ENCODE data around the gene ATL3. TPM values are rescaled to one million over a fixed set of nuclear protein-coding genes. Genes with fewer than 3 reads are reported as not detected.

ATL3 gene, protein sequence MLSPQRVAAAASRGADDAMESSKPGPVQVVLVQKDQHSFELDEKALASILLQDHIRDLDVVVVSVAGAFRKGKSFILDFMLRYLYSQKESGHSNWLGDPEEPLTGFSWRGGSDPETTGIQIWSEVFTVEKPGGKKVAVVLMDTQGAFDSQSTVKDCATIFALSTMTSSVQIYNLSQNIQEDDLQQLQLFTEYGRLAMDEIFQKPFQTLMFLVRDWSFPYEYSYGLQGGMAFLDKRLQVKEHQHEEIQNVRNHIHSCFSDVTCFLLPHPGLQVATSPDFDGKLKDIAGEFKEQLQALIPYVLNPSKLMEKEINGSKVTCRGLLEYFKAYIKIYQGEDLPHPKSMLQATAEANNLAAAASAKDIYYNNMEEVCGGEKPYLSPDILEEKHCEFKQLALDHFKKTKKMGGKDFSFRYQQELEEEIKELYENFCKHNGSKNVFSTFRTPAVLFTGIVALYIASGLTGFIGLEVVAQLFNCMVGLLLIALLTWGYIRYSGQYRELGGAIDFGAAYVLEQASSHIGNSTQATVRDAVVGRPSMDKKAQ
- total RNA-seq: 10 to 100 TPM; 38.2 to 55.2 TPM

DNA sequence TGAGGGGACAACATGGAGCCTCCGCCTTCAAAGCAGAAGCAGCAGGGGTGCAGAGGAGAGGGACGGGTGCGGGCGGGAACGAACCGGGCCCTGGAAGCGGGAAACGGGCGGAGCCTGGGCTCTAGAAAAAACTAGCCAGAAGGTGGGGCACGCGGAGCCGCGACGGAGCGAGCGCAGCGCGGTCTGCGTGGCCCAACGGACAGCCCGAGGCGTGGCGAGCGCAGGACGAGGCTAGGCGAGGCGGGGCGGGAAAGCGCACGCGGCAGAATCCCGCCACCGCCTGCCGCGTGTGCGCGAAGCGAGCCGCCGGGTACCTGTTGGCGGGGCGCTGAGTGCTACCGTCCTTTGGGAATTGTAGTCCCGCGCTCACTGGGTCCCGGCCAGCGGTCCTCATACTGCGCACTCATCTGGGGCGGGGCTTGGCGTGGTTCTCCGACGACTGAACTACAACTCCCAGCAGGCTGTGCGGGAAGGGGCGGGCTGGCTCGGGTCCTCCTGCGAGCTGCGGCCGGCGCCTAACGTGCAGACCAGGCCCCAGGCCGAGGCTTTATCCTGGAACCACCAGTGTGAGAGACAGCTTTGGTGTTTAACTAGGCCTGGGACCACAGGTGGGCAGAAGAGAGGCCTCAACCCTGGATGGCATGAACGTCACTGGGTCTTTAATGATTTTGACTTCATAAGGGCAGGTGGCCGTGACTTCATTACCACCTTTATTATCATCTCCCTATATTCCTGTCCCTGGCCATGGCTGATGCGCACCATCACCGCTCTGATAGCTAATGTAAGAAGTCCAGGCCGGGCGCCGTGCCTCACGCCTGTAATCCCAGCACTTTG lies at the start of gene ATL3:
Gene ATL3, minus strand, starts transcription at position 55 of the 834 bp plus-strand sequence. Its CDS starts 41 bp downstream, at position 14.
- no peaks in the 10 kb centered on the region for H3K36me3 ChIP-seq
- intact Hi-C loops (cut with DNase I): no loop called here
- DNase-seq: peak; percentile 98
- H3K27me3 ChIP-seq: no peaks in the 10 kb centered on the region
- H3K9me3 ChIP-seq: no peaks in the 10 kb centered on the region
- H3K9ac ChIP-seq (ENCODE audit: low read depth in 2 of 2, low read length in 2 of 2): peak within 1 kb of the TSS; percentile 66 to 77
- peaks cover 5% of the 10 kb centered on the region for H3K4me1 ChIP-seq
- no peak for TF ChIP-seq CTCF (IDR thresholded peaks at IDR 0.05)
- H3K4me3 ChIP-seq: peak within 1 kb of the TSS; percentile 96
- H3K27ac ChIP-seq: peak within 1 kb of the TSS; percentile 99

GRCh38 chr11:63720611-63721010 lies 49.4 kb upstream of the ATL3 start:
- intact Hi-C loops (cut with DNase I): no loop called here
- no peak overlapping the region for H3K27ac ChIP-seq
- H3K9ac ChIP-seq (ENCODE audit: low read depth in 2 of 2, low read length in 2 of 2): no peak overlapping the region
- no peaks in the 10 kb centered on the region for H3K36me3 ChIP-seq
- no peak for TF ChIP-seq CTCF (IDR thresholded peaks at IDR 0.05)
- no peaks in the 10 kb centered on the region for H3K4me1 ChIP-seq
- DNase-seq: no peak
- no peaks in the 10 kb centered on the region for H3K9me3 ChIP-seq
- H3K27me3 ChIP-seq: no peaks in the 10 kb centered on the region
- H3K4me3 ChIP-seq: no peak overlapping the region

- no peak for DNase-seq
- Histone ChIP-seq H3K27me3 (no peaks in the 10 kb centered on the region), H3K36me3 (no peaks in the 10 kb centered on the region), H3K9me3 (no peaks in the 10 kb centered on the region), H3K4me1 (no peaks in the 10 kb centered on the region), H3K27ac (no peak overlapping the region), H3K9ac (ENCODE audit: low read depth in 2 of 2, low read length in 2 of 2) (no peak overlapping the region), H3K4me3 (no peak overlapping the region)
- intact Hi-C loops (cut with DNase I): no loop called here
- TF ChIP-seq CTCF (IDR thresholded peaks at IDR 0.05): no peak
Observed at GRCh38 chr11:63719987-63720386, 48.8 kb upstream of the ATL3 start.

- no peaks in the 10 kb centered on the region for H3K36me3 ChIP-seq
- no peak overlapping the region for H3K27ac ChIP-seq
- TF ChIP-seq CTCF (IDR thresholded peaks at IDR 0.05): no peak
- no peak overlapping the region for H3K9ac ChIP-seq (ENCODE audit: low read depth in 2 of 2, low read length in 2 of 2)
- no peak overlapping the region for H3K4me3 ChIP-seq
- intact Hi-C loops (cut with DNase I): no loop called here
- no peaks in the 10 kb centered on the region for H3K27me3 ChIP-seq
- H3K9me3 ChIP-seq: no peaks in the 10 kb centered on the region
- H3K4me1 ChIP-seq: no peaks in the 10 kb centered on the region
- no peak for DNase-seq
Observed at GRCh38 chr11:63719001-63719400, 47.8 kb upstream of the ATL3 start.

- Histone ChIP-seq H3K27ac (no peak overlapping the region), H3K4me3 (no peak overlapping the region), H3K36me3 (no peaks in the 10 kb centered on the region), H3K9ac (ENCODE audit: low read depth in 2 of 2, low read length in 2 of 2) (no peak overlapping the region), H3K4me1 (no peaks in the 10 kb centered on the region), H3K27me3 (no peaks in the 10 kb centered on the region), H3K9me3 (no peaks in the 10 kb centered on the region)
- no peak for DNase-seq
- intact Hi-C loops (cut with DNase I): no loop called here
- TF ChIP-seq CTCF (IDR thresholded peaks at IDR 0.05): no peak
Observed at GRCh38 chr11:63716046-63716445, 44.9 kb upstream of the ATL3 start.
